HepG2 (cell line): ENCODE results near the gene CENPP. TPM values are rescaled to one million over a fixed set of nuclear protein-coding genes. Genes with fewer than 3 reads are reported as not detected.
A peak's percentile ranks its signal among the peaks of the same experiment; 100 is the strongest.

ENCODE experiments used
- ATAD3A ChIP-seq: sonication (generic); formaldehyde crosslinking; IDR thresholded peaks from 2 replicates; pipeline ENCODE4 v1.4.0; 2020; ENCODE audit warnings: missing genetic modification reagents
- ATF7-NPFF ChIP-seq: sonication (generic); formaldehyde crosslinking; IDR thresholded peaks from 2 replicates; pipeline ENCODE4 v1.8.1; 2023; ENCODE audit warnings: mild to moderate bottlenecking, low read depth, missing genetic modification reagents, moderate library complexity
- BORCS8-MEF2B ChIP-seq: sonication (generic); formaldehyde crosslinking; IDR thresholded peaks from 2 replicates; pipeline ENCODE4 v1.8.0; 2022; ENCODE audit warnings: mild to moderate bottlenecking, missing genetic modification reagents
- CBX5 ChIP-seq: sonication (generic); formaldehyde crosslinking; IDR thresholded peaks from 2 replicates; pipeline ENCODE4 v1.4.0; 2020; ENCODE audit warnings: missing genetic modification reagents, borderline replicate concordance
- HMGA1 ChIP-seq: sonication (generic); formaldehyde crosslinking; conservative IDR thresholded peaks from 2 replicates; pipeline ENCODE4 v1.4.0; 2020; ENCODE audit warnings: missing genetic modification reagents
- MAX ChIP-seq: IDR thresholded peaks from 2 replicates; pipeline ENCODE4 v1.6.1; 2012; ENCODE audit warnings: inconsistent platforms
- NCOR1 ChIP-seq: fragments of 200-600 bp; sonication (generic); IDR thresholded peaks from 2 replicates; pipeline ENCODE4 v1.7.0; 2017; ENCODE audit warnings: antibody characterized with exemption, low read length, borderline replicate concordance
- NPAS2 ChIP-seq: sonication (generic); formaldehyde crosslinking; IDR thresholded peaks from 2 replicates; pipeline ENCODE4 v1.8.0; 2022; ENCODE audit warnings: mild to moderate bottlenecking, missing genetic modification reagents, borderline replicate concordance
- POGZ ChIP-seq: sonication (generic); formaldehyde crosslinking; IDR thresholded peaks from 2 replicates; pipeline ENCODE4 v1.4.0; 2020; ENCODE audit warnings: mild to moderate bottlenecking, missing genetic modification reagents
- TP53 ChIP-seq: sonication (generic); formaldehyde crosslinking; conservative IDR thresholded peaks from 2 replicates; pipeline ENCODE4 v1.4.0; 2020; ENCODE audit warnings: missing genetic modification reagents
- TRAFD1 ChIP-seq: sonication (generic); formaldehyde crosslinking; IDR thresholded peaks from 2 replicates; pipeline ENCODE4 v1.5.1; 2020; ENCODE audit warnings: missing genetic modification reagents, mild to moderate bottlenecking, borderline replicate concordance
- TRIM24 ChIP-seq: sonication (generic); formaldehyde crosslinking; IDR thresholded peaks from 2 replicates; pipeline ENCODE4 v1.8.0; 2022; ENCODE audit warnings: mild to moderate bottlenecking, missing genetic modification reagents
- ZBTB38 ChIP-seq: sonication (generic); formaldehyde crosslinking; IDR thresholded peaks from 2 replicates; pipeline ENCODE4 v1.5.1; 2020; ENCODE audit warnings: mild to moderate bottlenecking, missing genetic modification reagents
- ZBTB40 ChIP-seq, 2 experiments: fragments of 450-650 bp in 1 of 2; sonication (generic) in 1 of 2; formaldehyde crosslinking in 1 of 2; IDR thresholded peaks; 2 replicates each; pipeline versions ENCODE4 v1.6.1 to v1.8.0; 2016 to 2022; ENCODE audit warnings: antibody characterized with exemption in 1 of 2, mild to moderate bottlenecking in 1 of 2, missing genetic modification reagents in 1 of 2
- ZGPAT ChIP-seq: IDR thresholded peaks from 2 replicates; pipeline ENCODE4 v1.6.1; 2016; ENCODE audit warnings: mild to moderate bottlenecking
- ZNF776 ChIP-seq: sonication (generic); formaldehyde crosslinking; IDR thresholded peaks from 2 replicates; pipeline ENCODE4 v1.4.0; 2020; ENCODE audit warnings: mild to moderate bottlenecking, missing genetic modification reagents
- ZNF878 ChIP-seq: sonication (generic); formaldehyde crosslinking; IDR thresholded peaks from 2 replicates; pipeline ENCODE4 v1.8.1; 2023; ENCODE audit warnings: mild to moderate bottlenecking, missing genetic modification reagents, moderate library complexity
- polyA plus RNA-seq, 8 experiments: library from polyadenylated mRNA; depleted of rRNA in 3 of 8; stranded (reverse) in 7 of 8; unstranded in 1 of 8; fragments of >200 nt; fragmentation: Illumina TruSeq in 4 of 8; extraction: Trizol in 4 of 8; gene quantifications; 2 replicates each; pipeline versions ENCODE4 v1.2.1 to v1.2.3, GENCODE V29; 2011 to 2016; ENCODE audit warnings: low read depth in 4 of 8, missing spikeins in 1 of 8, mixed read lengths in 1 of 8; ENCODE audit not compliant: insufficient read depth in 1 of 8
- total RNA-seq, 5 experiments: library from RNA; depleted of rRNA; stranded (reverse); fragments of >200 nt; fragmentation: Illumina TruSeq; extraction: Trizol; gene quantifications; 2 replicates each; pipeline ENCODE4 v1.2.3, GENCODE V29; 2016; ENCODE audit warnings: low read depth in 1 of 5

CENPP gene
- total and polyA plus RNA-seq, 2 of the 13 experiments (the other 11 are each of a cell fraction or from before 2014, with no cell fraction given) = 2.0 to 11.4 TPM

- TF ChIP-seq ZBTB38 (CRISPR knock-in tag) = peak; percentile 56; the same call in 1 of the 2 replicates
- no peak for TF ChIP-seq TRIM24 (CRISPR knock-in tag)
- no peak for TF ChIP-seq TP53 (CRISPR knock-in tag)
- peak; percentile 87 for TF ChIP-seq CBX5 (CRISPR knock-in tag)
- TF ChIP-seq POGZ (CRISPR knock-in tag) = peak; percentile 88
- peak; percentile 90 for TF ChIP-seq ZBTB40 (IDR thresholded peaks at IDR 0.05)
- peak; percentile 47; the same call in 1 of the 2 replicates for TF ChIP-seq ZBTB40 (CRISPR knock-in tag; IDR thresholded peaks at IDR 0.05)
- no peak for TF ChIP-seq ATF7-NPFF (CRISPR knock-in tag)
- peak; percentile 70; the same call in 1 of the 2 replicates for TF ChIP-seq BORCS8-MEF2B
- TF ChIP-seq NCOR1 = peak; percentile 77; the same call in 1 of the 2 replicates
- TF ChIP-seq ZNF776 = peak; percentile 87
- TF ChIP-seq MAX = peak; percentile 95
- TF ChIP-seq ZNF878 (CRISPR knock-in tag) = no peak
- TF ChIP-seq ATAD3A (CRISPR knock-in tag) = no peak
- TF ChIP-seq TRAFD1 (CRISPR knock-in tag) = no peak
- no peak for TF ChIP-seq NPAS2 (CRISPR knock-in tag)
- peak; percentile 82 for TF ChIP-seq ZGPAT (CRISPR knock-in tag)
- TF ChIP-seq HMGA1 (CRISPR knock-in tag) = no peak
Measured at GRCh38 chr9:92325269-92325990, at the start of gene CENPP, which contains the start of gene NOL8 (continued).
